Liver (tissue), 9 donors: ENCODE results near the gene CDC37L1. TPM values are rescaled to one million over a fixed set of nuclear protein-coding genes. Genes with fewer than 3 reads are reported as not detected.

ENCODE experiments used
- DNase-seq: peaks from one replicate; pipeline ENCODE4 v3.0.0-alpha.2; 2017; ENCODE audit warnings: low spot score
- H3K27ac ChIP-seq, 2 donors: one replicate each; pipeline ENCODE4 v1.7.0; 2013; ENCODE audit warnings: inconsistent platforms in 2 of 2, low read length in 2 of 2, control low read depth in 1 of 2, low read depth in 1 of 2, mild to moderate bottlenecking in 1 of 2
- H3K27me3 ChIP-seq, 4 donors: one replicate each; pipeline versions ENCODE4 v1.6.1 to v1.7.0; 2013; ENCODE audit warnings: low read length in 3 of 4, inconsistent platforms in 1 of 4, mild to moderate bottlenecking in 1 of 4, moderate library complexity in 1 of 4; ENCODE audit not compliant: control insufficient read depth in 4 of 4, insufficient read depth in 4 of 4
- H3K36me3 ChIP-seq, 4 donors: one replicate each; pipeline versions ENCODE4 v1.6.1 to v1.7.0; 2013; ENCODE audit warnings: low read length in 3 of 4, mild to moderate bottlenecking in 3 of 4, low read depth in 1 of 4, moderate library complexity in 1 of 4; ENCODE audit not compliant: control insufficient read depth in 4 of 4, insufficient read depth in 3 of 4
- H3K4me1 ChIP-seq, 4 donors: one replicate each; pipeline versions ENCODE4 v1.6.1 to v1.7.0; 2013; ENCODE audit warnings: low read length in 3 of 4, mild to moderate bottlenecking in 3 of 4, moderate library complexity in 1 of 4; ENCODE audit not compliant: control insufficient read depth in 4 of 4, insufficient read depth in 4 of 4
- H3K4me3 ChIP-seq, 3 donors: one replicate each; pipeline versions ENCODE4 v1.6.1 to v1.7.0; 2013; ENCODE audit warnings: low read length in 3 of 3, control low read depth in 1 of 3, low read depth in 1 of 3, mild to moderate bottlenecking in 1 of 3
- H3K9ac ChIP-seq, 2 donors: one replicate each; pipeline ENCODE4 v1.7.0; 2013; ENCODE audit warnings: low read length in 2 of 2, mild to moderate bottlenecking in 2 of 2, moderate library complexity in 2 of 2, control low read depth in 1 of 2, low read depth in 1 of 2
- H3K9me3 ChIP-seq, 4 donors: one replicate each; pipeline versions ENCODE4 v1.6.1 to v1.7.0; 2013; ENCODE audit warnings: low read length in 3 of 4; ENCODE audit not compliant: control insufficient read depth in 4 of 4
- EGR1 ChIP-seq, 2 donors: IDR thresholded peaks; 2 replicates each; pipeline ENCODE4 v1.6.1; 2016 to 2018; ENCODE audit warnings: antibody characterized with exemption in 2 of 2, low read depth in 2 of 2
- FOXA1 ChIP-seq: IDR thresholded peaks from 2 replicates; pipeline ENCODE4 v1.6.1; 2016; ENCODE audit warnings: antibody characterized with exemption
- FOXA2 ChIP-seq: IDR thresholded peaks from 2 replicates; pipeline ENCODE4 v1.6.1; 2016; ENCODE audit warnings: antibody characterized with exemption
- GABPA ChIP-seq, 2 donors: IDR thresholded peaks in 1 of 2; conservative IDR thresholded peaks in 1 of 2; 2 replicates each; pipeline ENCODE4 v1.6.1; 2016; ENCODE audit warnings: antibody characterized with exemption in 2 of 2, mild to moderate bottlenecking in 1 of 2, moderate library complexity in 1 of 2
- HNF4A ChIP-seq, 2 donors: conservative IDR thresholded peaks; 2 replicates each; pipeline ENCODE4 v1.6.1; 2016; ENCODE audit warnings: antibody characterized with exemption in 2 of 2, mild to moderate bottlenecking in 2 of 2
- HNF4G ChIP-seq: IDR thresholded peaks from 2 replicates; pipeline ENCODE4 v1.6.1; 2016; ENCODE audit warnings: antibody characterized with exemption
- JUND ChIP-seq, 2 donors: IDR thresholded peaks; 2 replicates each; pipeline ENCODE4 v1.6.1; 2016; ENCODE audit warnings: antibody characterized with exemption in 2 of 2
- NR2F2 ChIP-seq: IDR thresholded peaks from 2 replicates; pipeline ENCODE4 v1.6.1; 2016; ENCODE audit warnings: antibody characterized with exemption
- RAD21 ChIP-seq, 2 donors: IDR thresholded peaks; 2 replicates each; pipeline ENCODE4 v1.6.1; 2016; ENCODE audit warnings: antibody characterized with exemption in 2 of 2, mild to moderate bottlenecking in 2 of 2
- RXRA ChIP-seq, 2 donors: IDR thresholded peaks; 2 replicates each; pipeline ENCODE4 v1.6.1; 2017 to 2018; ENCODE audit warnings: antibody characterized with exemption in 2 of 2, mild to moderate bottlenecking in 1 of 2
- SP1 ChIP-seq: IDR thresholded peaks from 2 replicates; pipeline ENCODE4 v1.6.1; 2018; ENCODE audit warnings: antibody characterized with exemption, mild to moderate bottlenecking
- TAF1 ChIP-seq: conservative IDR thresholded peaks from 2 replicates; pipeline ENCODE4 v1.6.1; 2016; ENCODE audit warnings: antibody characterized with exemption, mild to moderate bottlenecking
- YY1 ChIP-seq: IDR thresholded peaks from 2 replicates; pipeline ENCODE4 v1.6.1; 2016; ENCODE audit warnings: antibody characterized with exemption, mild to moderate bottlenecking
- WGBS: extraction: QIAGEN DNeasy Blood & Tissue Kit; methylation state at CpG from one replicate; pipeline ENCODE4 v1.1.7; 2013; 5-methylcytosine and 5-hydroxymethylcytosine counted together
- polyA plus RNA-seq, 2 donors: library from polyadenylated mRNA; stranded (reverse) in 1 of 2; unstranded in 1 of 2; fragments of 200-250 nt in 1 of 2; fragments of >200 nt in 1 of 2; fragmentation: Nextera tagmentation in 1 of 2; extraction: Ambion mirVana in 1 of 2; gene quantifications; one replicate each; pipeline versions ENCODE4 v1.2.1 to v1.2.3, GENCODE V29; 2013 to 2015
- total RNA-seq, 2 donors: library from RNA; depleted of rRNA; stranded (reverse); fragments of >200 nt; gene quantifications; one replicate each; pipeline ENCODE4 v1.2.3, GENCODE V29; 2014
- TF ChIP-seq, protein P1 (sequence below): fragments of 150-350 bp; IDR thresholded peaks from 2 replicates; pipeline ENCODE4 v1.5.1; 2017; ENCODE audit warnings: improper control_type of control experiment, low read depth, low read length; ENCODE audit not compliant: missing input control
- TF ChIP-seq, protein P2 (sequence below): IDR thresholded peaks from 2 replicates; pipeline ENCODE4 v1.6.1; 2016; ENCODE audit warnings: antibody characterized with exemption, mild to moderate bottlenecking
- TF ChIP-seq, protein P3 (sequence below): IDR thresholded peaks from 2 replicates; pipeline ENCODE4 v1.6.1; 2016; ENCODE audit warnings: antibody characterized with exemption
- TF ChIP-seq, protein P4 (sequence below): IDR thresholded peaks from 2 replicates; pipeline ENCODE4 v1.6.1; 2016; ENCODE audit warnings: antibody characterized with exemption
- TF ChIP-seq, protein P5 (sequence below): IDR thresholded peaks from 2 replicates; pipeline ENCODE4 v1.6.1; 2016; ENCODE audit warnings: antibody characterized with exemption
- donor health status: healthy.
- donor health status: healthy.
- donor health status: healthy.
- donor health status: healthy.
- donor health status: healthy.

Gene CDC37L1
- total and polyA plus RNA-seq, 4 donors, result 11.3 to 32.8 (median 19.4) TPM

DNA sequence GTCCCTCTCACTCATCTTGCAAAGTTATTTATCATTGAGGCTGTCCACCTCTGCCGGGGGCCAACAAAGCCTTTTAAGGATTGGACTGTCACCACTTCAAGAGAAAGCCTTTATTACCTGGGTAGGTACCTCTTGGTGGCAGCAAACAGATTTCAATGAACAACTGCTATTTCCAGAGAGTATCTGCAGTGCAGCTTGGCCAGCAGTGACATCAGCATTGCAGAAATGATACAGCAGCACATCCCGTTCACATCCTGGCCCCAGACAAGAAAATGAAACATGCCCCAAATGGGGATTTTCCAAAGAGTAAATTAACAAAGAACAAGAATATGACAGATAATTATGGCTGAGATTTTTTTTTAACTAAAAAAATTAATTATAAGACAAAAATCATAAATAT, 10.8 kb upstream of the CDC37L1 start:
- Histone ChIP-seq H3K4me1 (peaks cover 0 to 24% (median 6%) of the 10 kb centered on the region in 4 donors), H3K27ac (no peak overlapping the region), H3K4me3 (no peak overlapping the region), H3K9me3 (no peaks in the 10 kb centered on the region), H3K36me3 (no peaks in the 10 kb centered on the region), H3K27me3 (no peaks in the 10 kb centered on the region), H3K9ac (no peak overlapping the region)
- TF ChIP-seq, protein P1, sequence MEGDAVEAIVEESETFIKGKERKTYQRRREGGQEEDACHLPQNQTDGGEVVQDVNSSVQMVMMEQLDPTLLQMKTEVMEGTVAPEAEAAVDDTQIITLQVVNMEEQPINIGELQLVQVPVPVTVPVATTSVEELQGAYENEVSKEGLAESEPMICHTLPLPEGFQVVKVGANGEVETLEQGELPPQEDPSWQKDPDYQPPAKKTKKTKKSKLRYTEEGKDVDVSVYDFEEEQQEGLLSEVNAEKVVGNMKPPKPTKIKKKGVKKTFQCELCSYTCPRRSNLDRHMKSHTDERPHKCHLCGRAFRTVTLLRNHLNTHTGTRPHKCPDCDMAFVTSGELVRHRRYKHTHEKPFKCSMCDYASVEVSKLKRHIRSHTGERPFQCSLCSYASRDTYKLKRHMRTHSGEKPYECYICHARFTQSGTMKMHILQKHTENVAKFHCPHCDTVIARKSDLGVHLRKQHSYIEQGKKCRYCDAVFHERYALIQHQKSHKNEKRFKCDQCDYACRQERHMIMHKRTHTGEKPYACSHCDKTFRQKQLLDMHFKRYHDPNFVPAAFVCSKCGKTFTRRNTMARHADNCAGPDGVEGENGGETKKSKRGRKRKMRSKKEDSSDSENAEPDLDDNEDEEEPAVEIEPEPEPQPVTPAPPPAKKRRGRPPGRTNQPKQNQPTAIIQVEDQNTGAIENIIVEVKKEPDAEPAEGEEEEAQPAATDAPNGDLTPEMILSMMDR, result no peak
- TF ChIP-seq TAF1, result no peak
- DNase-seq, result no peak
- WGBS, result 86% methylated on average over 2 of the region's 2 CpGs

DNA sequence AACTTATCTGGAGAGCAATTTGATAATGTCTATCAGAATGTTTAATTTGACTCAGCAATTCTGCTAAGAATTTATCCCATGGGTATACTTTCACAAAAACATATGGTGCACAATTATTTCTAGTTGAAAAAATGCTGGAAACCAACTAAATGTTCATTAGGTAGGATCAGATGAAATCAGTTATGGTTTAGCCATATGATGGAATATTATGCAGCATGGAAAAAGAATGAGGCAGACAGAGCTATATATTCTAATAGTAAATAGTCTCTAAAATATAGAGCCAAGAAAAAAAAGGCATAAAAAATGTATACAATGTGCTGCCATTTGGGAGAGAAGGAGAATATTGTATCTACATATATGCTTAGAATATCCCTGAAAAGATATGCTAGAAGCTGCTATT, 9.5 kb upstream of the CDC37L1 start:
- peaks cover 0 to 12% (median 1%) of the 10 kb centered on the region in 4 donors for H3K4me1 ChIP-seq
- H3K27ac ChIP-seq, result no peak overlapping the region
- no peaks in the 10 kb centered on the region for H3K27me3 ChIP-seq
- no peaks in the 10 kb centered on the region for H3K9me3 ChIP-seq
- TF ChIP-seq HNF4G, result no peak
- TF ChIP-seq EGR1 (IDR thresholded peaks at IDR 0.05; ENCODE audit: low read depth in 2 of 2), result no peak
- TF ChIP-seq, protein P1, result no peak
- TF ChIP-seq RXRA (IDR thresholded peaks at IDR 0.05), result no peak
- no peak for TF ChIP-seq RAD21 (IDR thresholded peaks at IDR 0.05)
- no peak for TF ChIP-seq GABPA (IDR thresholded peaks at IDR 0.05 in 1 of 2, conservative IDR thresholded peaks at IDR 0.05 in 1 of 2)
- TF ChIP-seq, protein P2, sequence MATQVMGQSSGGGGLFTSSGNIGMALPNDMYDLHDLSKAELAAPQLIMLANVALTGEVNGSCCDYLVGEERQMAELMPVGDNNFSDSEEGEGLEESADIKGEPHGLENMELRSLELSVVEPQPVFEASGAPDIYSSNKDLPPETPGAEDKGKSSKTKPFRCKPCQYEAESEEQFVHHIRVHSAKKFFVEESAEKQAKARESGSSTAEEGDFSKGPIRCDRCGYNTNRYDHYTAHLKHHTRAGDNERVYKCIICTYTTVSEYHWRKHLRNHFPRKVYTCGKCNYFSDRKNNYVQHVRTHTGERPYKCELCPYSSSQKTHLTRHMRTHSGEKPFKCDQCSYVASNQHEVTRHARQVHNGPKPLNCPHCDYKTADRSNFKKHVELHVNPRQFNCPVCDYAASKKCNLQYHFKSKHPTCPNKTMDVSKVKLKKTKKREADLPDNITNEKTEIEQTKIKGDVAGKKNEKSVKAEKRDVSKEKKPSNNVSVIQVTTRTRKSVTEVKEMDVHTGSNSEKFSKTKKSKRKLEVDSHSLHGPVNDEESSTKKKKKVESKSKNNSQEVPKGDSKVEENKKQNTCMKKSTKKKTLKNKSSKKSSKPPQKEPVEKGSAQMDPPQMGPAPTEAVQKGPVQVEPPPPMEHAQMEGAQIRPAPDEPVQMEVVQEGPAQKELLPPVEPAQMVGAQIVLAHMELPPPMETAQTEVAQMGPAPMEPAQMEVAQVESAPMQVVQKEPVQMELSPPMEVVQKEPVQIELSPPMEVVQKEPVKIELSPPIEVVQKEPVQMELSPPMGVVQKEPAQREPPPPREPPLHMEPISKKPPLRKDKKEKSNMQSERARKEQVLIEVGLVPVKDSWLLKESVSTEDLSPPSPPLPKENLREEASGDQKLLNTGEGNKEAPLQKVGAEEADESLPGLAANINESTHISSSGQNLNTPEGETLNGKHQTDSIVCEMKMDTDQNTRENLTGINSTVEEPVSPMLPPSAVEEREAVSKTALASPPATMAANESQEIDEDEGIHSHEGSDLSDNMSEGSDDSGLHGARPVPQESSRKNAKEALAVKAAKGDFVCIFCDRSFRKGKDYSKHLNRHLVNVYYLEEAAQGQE, result no peak
- TF ChIP-seq HNF4A (conservative IDR thresholded peaks at IDR 0.05), result no peak
- TF ChIP-seq NR2F2, result no peak
- TF ChIP-seq, protein P3, sequence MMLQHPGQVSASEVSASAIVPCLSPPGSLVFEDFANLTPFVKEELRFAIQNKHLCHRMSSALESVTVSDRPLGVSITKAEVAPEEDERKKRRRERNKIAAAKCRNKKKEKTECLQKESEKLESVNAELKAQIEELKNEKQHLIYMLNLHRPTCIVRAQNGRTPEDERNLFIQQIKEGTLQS, result no peak
- TF ChIP-seq YY1, result no peak
- TF ChIP-seq FOXA1, result no peak
- TF ChIP-seq TAF1, result no peak
- no peak for TF ChIP-seq JUND (IDR thresholded peaks at IDR 0.05)
- TF ChIP-seq, protein P4, sequence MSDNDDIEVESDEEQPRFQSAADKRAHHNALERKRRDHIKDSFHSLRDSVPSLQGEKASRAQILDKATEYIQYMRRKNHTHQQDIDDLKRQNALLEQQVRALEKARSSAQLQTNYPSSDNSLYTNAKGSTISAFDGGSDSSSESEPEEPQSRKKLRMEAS, result no peak
- no peak for TF ChIP-seq SP1
- no peak for TF ChIP-seq FOXA2
- TF ChIP-seq, protein P5, sequence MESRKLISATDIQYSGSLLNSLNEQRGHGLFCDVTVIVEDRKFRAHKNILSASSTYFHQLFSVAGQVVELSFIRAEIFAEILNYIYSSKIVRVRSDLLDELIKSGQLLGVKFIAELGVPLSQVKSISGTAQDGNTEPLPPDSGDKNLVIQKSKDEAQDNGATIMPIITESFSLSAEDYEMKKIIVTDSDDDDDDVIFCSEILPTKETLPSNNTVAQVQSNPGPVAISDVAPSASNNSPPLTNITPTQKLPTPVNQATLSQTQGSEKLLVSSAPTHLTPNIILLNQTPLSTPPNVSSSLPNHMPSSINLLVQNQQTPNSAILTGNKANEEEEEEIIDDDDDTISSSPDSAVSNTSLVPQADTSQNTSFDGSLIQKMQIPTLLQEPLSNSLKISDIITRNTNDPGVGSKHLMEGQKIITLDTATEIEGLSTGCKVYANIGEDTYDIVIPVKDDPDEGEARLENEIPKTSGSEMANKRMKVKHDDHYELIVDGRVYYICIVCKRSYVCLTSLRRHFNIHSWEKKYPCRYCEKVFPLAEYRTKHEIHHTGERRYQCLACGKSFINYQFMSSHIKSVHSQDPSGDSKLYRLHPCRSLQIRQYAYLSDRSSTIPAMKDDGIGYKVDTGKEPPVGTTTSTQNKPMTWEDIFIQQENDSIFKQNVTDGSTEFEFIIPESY, result no peak
- H3K36me3 ChIP-seq, result no peaks in the 10 kb centered on the region
- DNase-seq, result no peak
- H3K9ac ChIP-seq, result no peak overlapping the region
- no peak overlapping the region for H3K4me3 ChIP-seq
